HG03432 (cell line): ENCODE data around the gene GRIN1.
A peak's percentile ranks its signal among the peaks of the same experiment; 100 is the strongest.

Source experiments
- ATAC-seq: cut with Tn5 transposase; IDR thresholded peaks from one replicate; pipeline ENCODE4 v1.9.1; 2021; ENCODE audit warnings: mild to moderate bottlenecking, moderate library complexity; ENCODE audit not compliant: unreplicated experiment

Gene GRIN1

DNA sequence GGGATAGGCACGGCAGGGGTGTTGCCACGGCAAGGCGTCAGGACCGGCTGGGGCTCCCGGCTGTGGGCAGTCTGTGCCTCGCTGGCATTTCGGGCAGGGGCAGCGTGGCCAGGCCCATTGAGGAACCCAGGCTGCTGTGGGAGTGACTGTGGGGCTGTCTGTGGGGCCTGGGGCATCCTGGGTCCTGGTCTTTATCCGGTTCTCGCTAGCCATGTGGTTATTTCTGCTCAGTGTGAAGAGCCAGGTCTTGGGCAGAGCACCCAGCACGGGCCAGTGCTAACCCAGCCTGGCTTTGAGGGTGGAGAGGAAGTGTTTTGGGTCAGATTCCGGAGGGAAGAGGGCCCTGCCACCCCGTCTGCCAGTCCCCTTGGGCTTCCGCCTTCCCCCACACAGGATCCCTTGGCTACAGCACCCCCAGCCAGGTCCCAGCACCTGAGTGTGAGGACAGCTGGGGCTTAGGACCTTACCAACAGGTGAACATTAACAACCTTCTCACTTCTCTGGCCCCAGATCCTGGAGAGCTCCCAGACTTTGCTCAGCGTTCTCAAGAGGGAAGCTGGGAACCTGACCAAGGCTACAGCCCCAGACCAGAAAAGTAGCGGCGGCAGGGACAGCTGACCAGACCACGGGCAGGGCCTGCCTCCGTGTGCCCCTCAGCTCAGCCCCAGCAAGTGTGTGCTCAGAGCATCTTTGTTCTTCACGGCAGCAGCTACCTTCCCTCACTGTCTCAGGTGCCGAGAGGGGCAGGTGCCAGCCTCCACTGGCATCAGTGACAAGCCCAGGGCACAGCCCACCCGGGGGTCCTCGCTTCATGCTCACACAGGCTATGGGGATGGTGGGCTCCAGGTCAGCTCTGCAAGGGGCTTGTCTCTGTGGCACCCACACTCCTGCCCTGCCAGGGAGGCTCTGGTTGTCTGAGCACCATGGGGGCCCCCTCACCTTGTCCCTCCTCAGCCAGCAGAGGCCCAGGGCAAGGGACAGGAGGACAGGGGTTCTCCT lies 50.6 kb downstream of the GRIN1 start:
- no peak for ATAC-seq

DNA sequence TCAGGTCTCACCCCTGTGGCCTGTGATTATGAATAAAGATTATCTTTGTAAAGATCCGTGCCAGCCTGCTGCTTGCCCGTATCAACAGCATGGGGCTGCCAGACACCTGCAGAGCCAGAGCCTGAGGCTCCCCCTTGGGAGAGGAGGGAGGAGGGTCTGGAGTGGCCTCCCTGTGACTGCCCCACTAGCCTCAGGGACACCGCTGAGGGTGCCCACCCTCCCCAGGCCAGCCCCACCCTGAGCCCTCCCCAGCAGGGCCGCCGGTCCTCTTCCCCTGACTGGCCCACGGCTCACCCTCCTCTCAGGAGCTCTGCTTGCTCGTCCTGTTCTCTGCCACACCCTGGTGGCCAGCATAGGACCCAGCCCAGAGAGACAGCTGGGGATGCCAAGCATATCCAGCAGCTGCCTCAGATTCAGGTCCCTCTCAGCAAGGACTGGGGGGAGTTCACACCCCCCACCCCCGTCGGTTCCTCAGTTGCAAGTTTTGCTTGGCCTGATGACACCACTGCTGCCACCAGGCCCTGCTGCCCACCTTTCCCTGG lies 51.4 kb downstream of the GRIN1 start:
- ATAC-seq, result no peak

DNA sequence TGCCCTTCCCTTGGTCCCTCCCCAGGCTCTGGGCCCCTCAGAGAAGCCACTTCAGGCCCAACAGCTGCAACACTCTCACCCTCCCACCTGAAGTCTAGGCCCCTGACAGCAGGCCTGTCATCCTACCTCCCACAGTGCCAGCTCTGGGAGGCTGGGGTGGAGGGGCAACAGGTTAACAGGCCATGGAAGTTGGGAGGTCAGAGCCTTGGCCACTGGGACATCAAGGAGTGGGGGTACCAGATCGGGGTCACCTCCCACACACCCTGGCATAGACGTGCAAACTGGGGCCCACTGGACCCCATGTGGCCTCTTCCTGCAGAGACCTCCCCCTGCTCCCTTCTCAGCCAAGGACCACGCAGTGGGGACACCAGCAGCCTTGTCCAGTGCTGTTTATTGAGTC lies 52.3 kb downstream of the GRIN1 start:
- ATAC-seq, result no peak

DNA sequence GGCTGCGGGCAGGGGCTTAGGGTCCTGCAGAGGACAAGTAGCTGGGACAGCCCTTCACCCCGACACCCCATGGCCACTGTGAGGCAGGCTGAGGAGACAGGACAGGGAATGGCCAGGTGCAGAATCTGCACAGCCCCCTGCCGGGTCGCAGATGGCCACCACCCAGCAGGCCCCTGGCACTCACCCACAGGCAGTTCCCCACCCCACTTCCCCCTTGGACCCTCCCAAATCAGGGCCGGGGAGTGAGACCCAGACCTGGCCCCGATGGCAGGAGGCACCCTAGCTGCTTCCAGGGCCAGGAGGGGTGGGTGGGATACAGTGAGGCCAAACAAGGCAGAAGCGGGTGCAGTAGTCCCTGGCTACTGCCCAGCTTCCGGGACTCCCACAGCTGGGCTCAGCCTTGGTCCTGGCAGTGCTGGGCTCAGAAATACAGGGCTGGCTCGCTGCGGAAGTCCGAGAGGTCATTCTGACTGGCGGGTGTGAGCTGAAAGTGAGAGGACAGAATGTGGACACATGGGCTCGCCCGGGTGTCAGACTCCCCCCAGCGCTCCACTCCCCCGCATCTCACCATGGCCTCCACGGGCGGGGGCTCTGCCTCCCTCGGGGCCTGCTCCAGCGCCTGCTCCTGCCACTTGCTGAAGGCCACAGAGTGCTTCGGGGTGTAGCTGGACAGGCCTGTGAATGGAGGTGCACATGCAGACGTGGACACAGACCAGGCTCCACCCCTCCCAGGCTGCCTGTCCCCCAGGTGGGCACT lies 52.9 kb downstream of the GRIN1 start:
- ATAC-seq, result no peak

DNA sequence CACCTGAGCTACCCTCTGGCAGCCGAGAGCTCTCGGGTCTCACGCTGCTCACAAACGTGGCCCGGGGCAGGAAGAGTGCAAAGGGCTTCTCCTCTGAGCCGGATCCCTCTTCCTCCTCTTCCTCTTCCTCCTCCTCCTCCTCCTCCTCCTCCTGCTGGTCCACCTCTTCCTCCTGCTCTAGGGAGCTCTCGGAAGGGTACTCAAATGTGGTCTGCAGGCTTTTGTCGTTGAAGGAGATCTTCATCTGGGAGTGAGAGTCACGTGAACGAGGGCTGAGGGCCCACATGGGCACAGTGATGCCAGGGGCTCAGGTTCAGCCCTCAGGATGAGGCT lies 53.5 kb downstream of the GRIN1 start:
- no peak for ATAC-seq

DNA sequence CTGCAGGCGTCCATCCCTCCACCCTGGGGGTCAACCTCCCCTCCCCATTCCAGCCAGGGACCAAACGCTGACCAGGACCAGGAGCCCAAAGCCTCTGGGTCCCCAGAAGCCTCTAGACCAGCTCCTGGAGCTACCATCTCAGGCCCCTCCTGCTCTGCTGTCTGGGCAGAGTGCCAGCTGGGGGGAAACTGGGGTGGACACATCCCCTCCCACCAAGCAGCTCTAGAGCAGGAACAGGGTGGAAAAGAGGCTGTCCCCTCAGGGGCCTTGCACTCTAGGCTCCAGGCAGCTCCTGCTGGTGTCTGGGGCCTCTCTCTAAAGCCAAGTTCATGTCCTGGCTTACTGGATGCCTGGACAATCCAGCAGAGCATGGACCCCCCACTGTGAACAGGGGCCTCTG lies 53.9 kb downstream of the GRIN1 start:
- ATAC-seq, result no peak

DNA sequence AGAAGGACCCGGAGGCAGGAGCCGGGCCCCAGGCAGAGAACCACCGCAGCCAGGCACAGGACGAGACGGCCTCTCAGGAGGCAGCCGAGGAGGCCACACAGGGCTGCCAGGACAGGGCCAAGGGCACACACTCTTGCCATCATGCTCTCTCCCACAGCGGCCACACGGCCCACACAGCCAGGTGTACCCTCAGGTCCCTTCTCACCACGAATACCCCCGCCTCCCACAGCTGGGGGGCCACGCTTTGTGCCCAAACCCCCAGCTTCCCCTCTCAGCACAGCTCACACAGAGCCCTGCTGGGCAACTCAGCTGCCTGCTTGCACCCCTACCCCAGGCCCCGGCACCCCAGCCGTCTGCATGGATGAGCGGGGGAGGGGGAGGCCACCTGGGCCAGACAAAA lies 54.8 kb downstream of the GRIN1 start:
- no peak for ATAC-seq

DNA sequence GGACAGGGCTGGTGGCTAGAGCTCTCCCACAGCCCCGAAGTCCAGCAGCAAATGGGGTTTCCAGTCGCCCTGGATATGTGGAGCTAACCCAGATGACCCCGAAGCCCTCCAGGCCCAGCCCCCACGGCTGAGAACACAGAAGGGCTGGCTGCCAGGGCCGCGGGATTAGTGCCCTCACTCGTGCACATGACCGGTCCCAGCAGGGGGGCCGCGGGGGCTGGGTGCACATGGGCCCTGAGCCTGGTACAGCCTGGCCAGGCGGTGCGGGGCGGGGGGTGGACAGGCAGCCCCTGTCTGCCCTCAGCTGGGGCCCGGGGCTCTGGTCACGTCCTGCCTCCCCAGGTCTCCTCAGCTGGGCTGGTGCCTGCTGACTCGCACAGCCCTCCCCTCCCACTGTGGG lies 55.4 kb downstream of the GRIN1 start:
- ATAC-seq, result no peak

DNA sequence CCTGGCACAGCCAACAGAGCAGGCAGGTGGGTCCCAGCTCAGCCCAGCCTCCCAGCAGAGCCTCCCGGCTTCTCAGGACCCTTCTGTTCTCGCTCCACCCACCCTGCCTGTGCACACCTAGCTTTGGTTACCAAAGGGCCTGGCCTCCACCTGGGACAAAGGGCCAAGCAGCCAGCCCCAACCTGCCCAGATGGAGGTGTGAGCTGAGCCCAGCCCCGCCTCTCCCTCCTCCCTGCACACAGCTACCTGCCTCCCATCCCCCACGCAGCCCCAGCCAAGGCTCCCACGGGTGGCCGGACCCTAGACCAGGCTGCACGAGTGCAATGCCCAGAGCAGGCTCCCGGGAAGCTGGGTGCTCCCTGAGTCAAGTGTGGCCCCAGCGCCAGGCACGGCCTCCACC lies 56.0 kb downstream of the GRIN1 start:
- ATAC-seq, result no peak

DNA sequence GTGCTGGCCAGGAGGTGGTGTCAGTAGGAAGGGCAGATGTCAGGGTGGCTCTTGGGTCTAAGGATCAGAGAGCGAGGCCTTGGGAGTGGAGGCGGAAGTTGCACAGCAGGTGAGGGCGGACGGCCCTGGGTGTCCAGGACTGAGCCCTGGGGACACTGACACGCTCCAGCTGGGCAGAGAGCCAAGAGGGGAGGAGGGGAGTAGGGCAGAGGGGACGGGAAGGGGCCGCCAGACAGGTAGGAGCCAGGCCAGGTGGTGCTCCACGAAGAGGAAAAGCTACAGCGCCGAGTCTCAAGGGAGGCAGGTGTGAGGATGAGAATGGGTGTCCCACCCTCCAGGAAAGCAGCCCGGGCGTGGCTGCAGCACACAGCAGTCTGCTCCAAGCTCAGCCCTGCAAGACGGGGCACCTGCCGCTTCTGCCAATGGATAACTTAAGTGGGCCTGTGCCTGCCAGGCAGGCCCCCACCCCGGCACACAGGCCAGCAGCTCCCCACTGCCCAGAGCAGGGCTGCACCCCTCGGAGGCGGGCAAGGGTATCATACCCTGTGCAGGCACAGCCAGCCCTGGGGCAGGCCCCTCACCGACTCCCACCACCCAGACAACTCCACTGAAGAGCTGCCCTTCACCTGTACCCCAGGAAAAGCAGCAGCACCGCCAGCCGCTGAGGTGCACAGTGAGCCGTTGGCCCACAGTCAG lies 56.7 kb downstream of the GRIN1 start:
- ATAC-seq, result no peak

DNA sequence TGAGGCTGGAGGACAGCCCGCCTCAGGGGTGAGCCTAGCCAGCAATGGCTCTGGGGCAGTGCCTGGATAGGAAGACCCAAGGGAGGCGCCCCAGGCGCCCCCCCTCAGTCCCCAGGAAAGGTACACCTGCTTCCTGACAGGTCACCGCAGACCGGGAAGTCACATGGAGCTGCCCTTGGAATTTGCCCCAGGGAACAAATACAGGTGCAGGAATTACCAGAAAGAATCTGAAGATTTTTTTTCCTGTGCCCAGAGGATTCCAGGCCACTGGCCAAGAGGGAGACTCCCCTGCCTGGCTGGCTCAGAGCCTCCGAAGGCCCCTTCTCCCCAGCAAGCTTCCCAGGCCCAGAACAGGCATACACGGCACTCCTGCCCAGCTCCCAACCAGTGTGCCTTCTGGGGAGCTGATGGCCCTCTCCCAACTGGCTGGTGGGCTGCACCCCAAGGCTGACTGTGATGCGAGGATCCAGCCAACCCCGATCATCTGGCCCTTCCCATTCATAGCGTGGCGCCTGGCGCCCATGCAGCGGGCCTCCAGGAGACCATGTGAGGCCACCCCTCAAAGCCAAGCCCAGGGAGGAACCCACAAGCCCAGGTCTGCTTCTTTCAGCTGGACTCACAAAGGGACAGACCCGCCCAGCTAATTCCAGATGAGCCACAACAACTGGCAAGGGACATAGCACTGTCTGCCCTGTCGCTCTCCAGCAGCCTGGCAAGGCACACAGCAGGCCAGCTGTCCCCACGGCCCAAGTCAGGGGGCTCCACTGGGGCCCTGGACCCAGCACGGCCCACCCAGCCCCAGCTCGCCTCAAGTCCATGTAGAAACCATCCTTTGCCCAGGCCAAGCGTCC lies 59.3 kb downstream of the GRIN1 start:
- ATAC-seq, result no peak

DNA sequence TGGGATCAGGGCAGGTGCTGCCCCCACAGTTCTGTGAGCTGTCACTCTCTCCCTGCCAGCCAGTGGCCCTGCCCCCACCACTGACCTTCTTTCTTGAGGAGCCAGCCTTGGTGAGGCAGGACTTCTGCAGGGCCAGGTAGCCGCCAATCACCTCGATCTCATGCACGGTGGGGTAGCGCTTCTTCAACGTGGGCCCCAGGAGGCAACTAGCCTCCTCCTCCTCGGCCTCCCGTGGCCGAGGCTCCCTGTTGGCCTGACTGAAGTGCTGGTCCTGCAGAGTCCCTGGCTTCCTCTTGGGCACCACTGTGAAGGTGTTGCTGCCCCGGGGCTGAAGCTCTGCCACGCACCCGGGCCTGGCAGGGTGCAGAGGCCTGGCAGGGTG lies 59.9 kb downstream of the GRIN1 start:
- ATAC-seq, result no peak

DNA sequence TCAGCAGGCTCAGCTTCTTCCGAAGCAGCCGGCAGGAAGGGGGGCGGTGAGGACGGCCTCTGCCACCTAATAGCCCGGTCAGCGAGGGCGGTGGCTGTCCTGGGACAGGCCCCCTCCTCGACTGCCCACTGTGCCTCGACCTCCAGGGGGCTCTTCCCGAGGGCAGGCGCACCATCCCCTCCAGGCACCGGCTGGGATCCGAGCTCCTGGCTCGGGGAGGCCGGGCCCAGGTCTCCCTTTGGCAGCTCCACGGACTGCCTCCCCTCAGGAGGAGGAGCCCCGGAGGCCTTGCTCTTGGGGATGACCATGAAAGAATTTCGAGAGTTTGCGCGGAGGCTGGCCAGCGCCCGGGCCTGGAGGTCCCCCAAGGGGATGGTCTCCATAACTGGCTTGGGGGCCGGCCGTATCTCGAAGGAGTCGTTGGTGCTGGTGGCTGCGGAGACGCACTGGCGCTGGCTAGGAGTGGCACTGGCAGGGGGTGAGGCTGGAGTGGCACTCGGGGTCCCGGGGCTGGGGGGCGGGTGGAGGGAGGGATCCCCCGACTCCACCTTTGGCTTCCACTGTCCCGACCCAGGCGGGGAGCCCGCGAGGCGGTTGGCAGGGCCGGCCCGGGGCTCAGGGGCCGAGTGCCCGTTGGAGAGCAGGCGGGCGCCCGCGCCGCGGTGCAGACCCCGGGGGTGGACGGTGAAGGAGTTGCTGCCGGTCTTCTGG lies 60.6 kb downstream of the GRIN1 start:
- ATAC-seq, result no peak

DNA sequence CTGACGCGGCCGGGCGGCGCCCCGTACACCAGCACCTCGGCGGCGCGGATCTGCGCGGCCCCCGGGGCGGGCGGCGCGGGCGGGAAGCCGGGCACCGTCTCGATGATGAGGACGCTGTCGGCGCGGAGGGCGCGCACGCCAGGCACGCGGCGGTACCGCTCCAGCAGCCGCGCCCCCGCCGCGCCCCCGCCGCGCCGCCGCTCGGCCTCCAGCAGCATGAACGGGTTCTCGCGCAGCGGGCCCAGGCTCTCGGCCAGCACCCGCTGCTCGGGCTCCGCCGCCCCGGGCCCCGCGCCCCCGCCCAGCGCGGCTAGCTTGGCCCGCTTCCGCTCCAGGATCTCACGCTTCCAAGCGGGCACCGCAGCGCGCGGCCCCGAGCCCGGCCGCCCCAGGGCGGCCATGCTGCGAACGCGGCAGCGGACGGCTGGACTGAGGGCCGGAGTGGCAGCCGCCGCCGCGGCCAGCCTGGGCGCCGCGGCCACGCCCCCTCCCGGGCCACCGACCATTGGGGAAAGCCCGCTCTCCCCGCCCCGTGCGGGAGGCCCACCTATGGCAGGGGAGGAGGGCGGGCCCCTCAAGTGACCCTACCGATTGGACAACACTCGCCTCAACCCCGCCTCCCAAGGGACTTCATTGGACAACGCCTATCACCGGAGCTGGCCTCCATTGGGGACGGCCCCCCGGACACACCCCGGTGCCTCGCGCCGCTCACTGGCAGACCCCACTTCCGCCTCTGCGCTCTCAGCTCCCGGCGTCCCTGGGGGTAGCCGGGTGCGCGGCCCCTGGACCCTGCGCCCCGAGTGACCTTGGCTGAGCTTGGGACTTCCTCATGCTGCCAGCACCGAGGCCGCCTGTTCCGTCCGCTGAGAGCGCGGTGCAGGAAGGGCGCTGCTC lies 61.6 kb downstream of the GRIN1 start, which contains the start of gene TPRN:
TSS of gene TPRN (minus strand) at position 431 of the 894 bp plus-strand sequence. CDS start at position 401, 30 bp downstream.
- peak; percentile 80 for ATAC-seq

DNA sequence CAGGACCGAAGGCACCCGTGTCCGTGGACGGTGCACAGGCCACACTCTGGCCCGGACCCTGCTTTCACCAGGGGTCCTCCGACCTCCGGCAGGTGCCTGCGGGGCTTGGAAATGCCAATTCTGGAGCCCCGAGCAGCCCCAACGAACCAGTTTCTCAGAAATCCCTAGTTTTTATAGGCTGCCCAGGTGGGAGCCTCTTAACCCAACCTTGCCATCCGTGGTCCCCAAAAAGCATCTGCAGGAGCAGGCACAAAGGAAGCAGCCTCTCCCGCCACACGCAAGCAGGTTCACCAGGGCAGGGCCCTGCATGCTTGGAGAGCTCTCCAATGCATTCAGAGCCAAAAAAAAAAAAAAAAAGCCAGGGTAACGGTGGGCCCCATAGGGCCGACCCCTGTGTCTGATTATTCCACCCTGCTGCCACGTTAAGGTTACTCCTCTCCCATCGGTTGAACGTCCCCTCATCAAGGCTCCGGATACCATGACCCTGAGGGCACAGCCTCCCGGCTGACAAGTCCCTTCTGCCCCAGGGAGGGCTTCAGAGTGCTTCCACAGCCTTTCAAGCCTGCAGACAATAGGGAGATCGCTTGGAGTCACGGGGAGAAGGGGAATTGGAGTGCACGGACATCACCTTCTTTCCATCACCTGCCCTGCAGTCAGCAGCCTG lies 62.4 kb downstream of the GRIN1 start:
- no peak for ATAC-seq

DNA sequence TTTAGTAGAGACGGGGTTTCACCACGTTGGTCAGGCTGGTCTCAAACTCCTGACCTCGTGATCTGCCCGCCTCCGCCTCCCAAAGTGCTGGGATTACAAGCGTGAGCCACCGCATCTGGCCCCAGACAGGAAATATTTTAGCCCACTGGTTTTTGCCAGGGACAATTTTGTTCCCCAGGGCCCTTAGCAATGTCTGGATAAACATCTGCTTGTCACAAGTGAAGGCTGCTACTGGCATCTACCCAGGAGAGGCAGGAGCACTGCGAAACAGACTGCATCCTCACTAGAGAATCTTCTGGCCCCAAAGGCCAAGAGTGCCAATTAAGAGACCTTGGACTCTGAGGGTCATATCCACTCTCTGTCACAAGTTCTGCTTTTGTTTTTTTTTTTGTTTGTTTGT lies 64.0 kb downstream of the GRIN1 start:
- ATAC-seq, result no peak

DNA sequence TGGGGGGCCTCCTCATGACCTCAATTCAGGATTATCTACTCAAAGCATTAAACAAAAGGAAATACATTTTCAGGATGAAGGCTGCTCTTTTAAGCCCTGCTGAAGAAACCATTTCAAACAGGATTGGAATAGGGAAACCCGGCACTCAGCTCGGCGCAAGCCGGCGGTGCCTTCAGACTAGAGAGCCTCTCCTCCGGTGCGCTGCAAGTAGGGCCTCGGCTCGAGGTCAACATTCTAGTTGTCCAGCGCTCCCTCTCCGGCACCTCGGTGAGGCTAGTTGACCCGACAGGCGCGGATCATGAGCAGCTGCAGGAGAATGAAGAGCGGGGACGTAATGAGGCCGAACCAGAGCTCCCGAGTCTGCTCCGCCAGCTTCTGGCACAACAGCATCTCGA lies 65.8 kb downstream of the GRIN1 start:
- ATAC-seq, result no peak
